SH-SY5Y (cell line): Measurements from ENCODE around the gene ITGB4.

Source experiments
- GATA2 ChIP-seq: IDR thresholded peaks from 2 replicates; pipeline ENCODE4 v1.6.1; 2011; ENCODE audit warnings: mild to moderate bottlenecking, low read depth, low read length
- GATA3 ChIP-seq: IDR thresholded peaks from 2 replicates; pipeline ENCODE4 v1.6.1; 2011; ENCODE audit warnings: low read depth, mild to moderate bottlenecking, low read length, moderate library complexity

ITGB4 gene

GRCh38 chr17:75776386-75777295, 55.4 kb downstream of the ITGB4 start:
- TF ChIP-seq GATA2 (peak; percentile 58), GATA3 (no peak)

- TF ChIP-seq GATA2 (no peak), GATA3 (no peak)
Measured at GRCh38 chr17:75777296-75777922, 56.1 kb downstream of the ITGB4 start.

- TF ChIP-seq GATA3 (no peak), GATA2 (no peak)
Measured at GRCh38 chr17:75778861-75779249, 57.6 kb downstream of the ITGB4 start.

- no peak for TF ChIP-seq GATA3
Measured at GRCh38 chr17:75779250-75779986, 58.2 kb downstream of the ITGB4 start.

GRCh38 chr17:75779987-75780889, 59.0 kb downstream of the ITGB4 start:
- TF ChIP-seq GATA3 (no peak), GATA2 (no peak)

- TF ChIP-seq GATA2: no peak
- no peak for TF ChIP-seq GATA3
Measured at GRCh38 chr17:75783069-75783783, 62.0 kb downstream of the ITGB4 start.

GRCh38 chr17:75783803-75784472, 62.7 kb downstream of the ITGB4 start:
- TF ChIP-seq GATA3 (no peak), GATA2 (no peak)

GRCh38 chr17:75784473-75785015, 63.3 kb downstream of the ITGB4 start, which contains the start of gene UNK:
TSS of gene UNK (plus strand) at chr17:75784806. CDS start at chr17:75784881, 75 bp downstream.
- TF ChIP-seq GATA3 (no peak), GATA2 (no peak; the same call in 1 of the 2 replicates)

- TF ChIP-seq GATA2 (no peak), GATA3 (no peak)
Measured at GRCh38 chr17:75785016-75785890, 64.0 kb downstream of the ITGB4 start.

- TF ChIP-seq GATA2 (no peak), GATA3 (no peak)
Measured at GRCh38 chr17:75791254-75791653, 70.0 kb downstream of the ITGB4 start.

GRCh38 chr17:75793460-75793859, 72.2 kb downstream of the ITGB4 start:
- TF ChIP-seq GATA3 (no peak), GATA2 (no peak)
